ENCODE results near the gene CACNA1B.

The CACNA1B gene

DNA sequence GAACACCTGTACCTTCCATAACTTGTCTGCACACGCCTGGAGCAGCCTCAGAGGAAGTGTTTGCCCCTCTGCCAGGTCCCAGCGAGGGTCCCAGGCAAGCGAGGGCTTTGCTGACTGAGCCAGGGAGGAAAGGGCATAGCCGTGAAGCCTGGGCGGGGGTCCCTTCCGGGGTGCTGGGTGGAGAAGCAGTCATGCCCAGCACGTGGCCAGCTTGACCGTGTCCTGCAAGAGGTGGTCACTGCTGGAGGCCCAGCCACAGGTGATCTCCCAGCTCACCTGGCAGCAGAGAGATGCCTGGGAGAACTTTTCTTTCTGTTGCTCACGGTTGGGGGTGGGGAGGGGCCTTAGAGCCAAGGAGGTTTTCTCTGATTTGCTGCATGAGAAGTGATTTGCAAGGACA is 195.3 kb downstream of the CACNA1B start:
- no peak for DNase-seq
- no peaks in the 10 kb centered on the region for H3K27me3 ChIP-seq (ENCODE audit: insufficient read depth, low read depth, severe bottlenecking)
- no peak overlapping the region for H3K4me3 ChIP-seq (ENCODE audit: low read depth, low read length)
- TF ChIP-seq, protein P1, sequence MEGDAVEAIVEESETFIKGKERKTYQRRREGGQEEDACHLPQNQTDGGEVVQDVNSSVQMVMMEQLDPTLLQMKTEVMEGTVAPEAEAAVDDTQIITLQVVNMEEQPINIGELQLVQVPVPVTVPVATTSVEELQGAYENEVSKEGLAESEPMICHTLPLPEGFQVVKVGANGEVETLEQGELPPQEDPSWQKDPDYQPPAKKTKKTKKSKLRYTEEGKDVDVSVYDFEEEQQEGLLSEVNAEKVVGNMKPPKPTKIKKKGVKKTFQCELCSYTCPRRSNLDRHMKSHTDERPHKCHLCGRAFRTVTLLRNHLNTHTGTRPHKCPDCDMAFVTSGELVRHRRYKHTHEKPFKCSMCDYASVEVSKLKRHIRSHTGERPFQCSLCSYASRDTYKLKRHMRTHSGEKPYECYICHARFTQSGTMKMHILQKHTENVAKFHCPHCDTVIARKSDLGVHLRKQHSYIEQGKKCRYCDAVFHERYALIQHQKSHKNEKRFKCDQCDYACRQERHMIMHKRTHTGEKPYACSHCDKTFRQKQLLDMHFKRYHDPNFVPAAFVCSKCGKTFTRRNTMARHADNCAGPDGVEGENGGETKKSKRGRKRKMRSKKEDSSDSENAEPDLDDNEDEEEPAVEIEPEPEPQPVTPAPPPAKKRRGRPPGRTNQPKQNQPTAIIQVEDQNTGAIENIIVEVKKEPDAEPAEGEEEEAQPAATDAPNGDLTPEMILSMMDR (IDR thresholded peaks at IDR 0.05; ENCODE audit: low read depth, low read length) = no peak
- no peaks in the 10 kb centered on the region for H3K9me3 ChIP-seq (ENCODE audit: severe bottlenecking)
- no peaks in the 10 kb centered on the region for H3K36me3 ChIP-seq
- H3K27ac ChIP-seq = no peak overlapping the region

DNA sequence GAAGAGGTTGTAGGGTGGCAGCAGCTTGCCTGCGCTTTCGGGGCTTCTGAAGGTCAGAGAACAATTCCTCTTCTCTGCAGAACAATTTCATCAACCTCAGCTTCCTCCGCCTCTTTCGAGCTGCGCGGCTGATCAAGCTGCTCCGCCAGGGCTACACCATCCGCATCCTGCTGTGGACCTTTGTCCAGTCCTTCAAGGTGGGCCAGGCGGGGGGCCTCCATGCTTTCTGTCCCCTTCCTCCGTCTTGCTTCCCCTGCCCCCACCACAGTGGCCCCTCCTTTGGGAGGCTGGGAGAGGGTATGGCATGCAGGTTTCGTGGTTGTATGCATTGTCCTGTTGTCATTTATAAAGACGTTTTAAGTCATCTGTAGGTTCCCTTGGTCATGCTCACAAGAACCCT is 195.8 kb downstream of the CACNA1B start:
- TF ChIP-seq, protein P1 (IDR thresholded peaks at IDR 0.05; ENCODE audit: low read depth, low read length) = no peak
- H3K9me3 ChIP-seq (ENCODE audit: severe bottlenecking) = no peaks in the 10 kb centered on the region
- DNase-seq = no peak
- H3K36me3 ChIP-seq = peaks cover 3% of the 10 kb centered on the region; the same call in 1 of the 2 replicates
- no peak overlapping the region for H3K27ac ChIP-seq
- no peaks in the 10 kb centered on the region for H3K27me3 ChIP-seq (ENCODE audit: insufficient read depth, low read depth, severe bottlenecking)
- H3K4me3 ChIP-seq (ENCODE audit: low read depth, low read length) = no peak overlapping the region

DNA sequence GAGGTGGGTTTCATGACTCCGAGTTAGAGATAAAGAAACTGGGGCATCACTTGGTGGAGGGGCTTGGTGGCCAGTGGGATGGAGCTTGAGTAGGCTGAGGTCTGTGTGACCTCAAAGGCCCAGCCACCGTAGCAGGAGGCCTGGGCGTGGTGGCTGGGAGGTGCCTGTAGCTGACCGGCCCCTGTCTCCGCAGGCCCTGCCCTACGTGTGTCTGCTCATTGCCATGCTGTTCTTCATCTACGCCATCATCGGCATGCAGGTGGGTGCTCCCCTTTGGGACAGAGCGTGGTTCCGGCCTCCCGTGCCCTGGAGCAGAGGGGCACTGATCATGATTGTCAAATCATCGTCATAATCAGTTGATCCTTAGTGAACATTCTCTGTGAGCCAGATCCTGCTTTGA is 196.2 kb downstream of the CACNA1B start:
- TF ChIP-seq, protein P1 (IDR thresholded peaks at IDR 0.05; ENCODE audit: low read depth, low read length) = no peak

DNA sequence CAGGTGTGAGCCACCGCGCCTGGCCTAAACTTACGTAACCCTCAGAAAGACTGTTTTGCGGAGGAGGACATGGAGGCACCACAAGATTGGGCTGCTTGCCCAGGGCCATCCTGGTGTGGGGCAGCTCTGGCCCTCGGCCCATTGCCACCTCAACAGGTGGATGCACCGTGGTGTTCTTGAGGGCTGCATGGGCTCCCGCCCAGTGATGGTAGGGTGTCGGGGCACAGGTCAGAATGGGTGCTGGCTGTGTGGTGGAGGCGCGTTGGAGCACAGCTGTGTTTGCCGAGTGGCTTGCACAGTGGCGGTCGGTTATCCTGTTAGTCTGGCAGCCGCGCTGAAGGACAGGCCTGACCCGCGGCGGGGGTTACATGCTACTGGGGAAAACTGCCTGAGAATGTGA is 196.9 kb downstream of the CACNA1B start:
- H3K27ac ChIP-seq = no peak overlapping the region
- H3K9me3 ChIP-seq (ENCODE audit: severe bottlenecking) = no peaks in the 10 kb centered on the region
- TF ChIP-seq, protein P1 (IDR thresholded peaks at IDR 0.05; ENCODE audit: low read depth, low read length) = no peak
- H3K36me3 ChIP-seq = peaks cover 4% of the 10 kb centered on the region; the same call in 1 of the 2 replicates
- H3K4me3 ChIP-seq (ENCODE audit: low read depth, low read length) = no peak overlapping the region
- DNase-seq = no peak
- no peaks in the 10 kb centered on the region for H3K27me3 ChIP-seq (ENCODE audit: insufficient read depth, low read depth, severe bottlenecking)

More for the DNA sequence above, 196.2 kb downstream of the CACNA1B start:
- Histone ChIP-seq H3K27me3 (ENCODE audit: insufficient read depth, low read depth, severe bottlenecking) (no peaks in the 10 kb centered on the region), H3K27ac (no peak overlapping the region), H3K9me3 (ENCODE audit: severe bottlenecking) (no peaks in the 10 kb centered on the region), H3K36me3 (peaks cover 4% of the 10 kb centered on the region; the same call in 1 of the 2 replicates), H3K4me3 (ENCODE audit: low read depth, low read length) (no peak overlapping the region)
- DNase-seq = no peak

DNA sequence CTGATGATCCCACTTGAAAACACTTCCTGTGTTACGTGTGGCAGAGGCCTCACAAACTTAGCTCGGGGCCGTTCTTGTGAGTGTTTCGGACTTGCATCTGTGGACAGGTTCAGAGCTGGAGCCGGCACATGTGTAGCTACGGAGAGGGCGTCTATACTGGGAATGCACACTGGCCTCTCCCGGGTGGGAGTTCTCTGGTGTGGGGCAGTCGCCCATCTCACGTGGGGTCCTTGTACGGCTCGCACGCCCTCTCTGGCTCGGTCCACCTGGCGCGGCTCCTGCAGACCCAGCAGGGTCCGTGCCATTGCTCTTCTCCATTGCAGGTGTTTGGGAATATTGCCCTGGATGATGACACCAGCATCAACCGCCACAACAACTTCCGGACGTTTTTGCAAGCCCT is 197.9 kb downstream of the CACNA1B start:
- no peak for DNase-seq
- H3K27me3 ChIP-seq (ENCODE audit: insufficient read depth, low read depth, severe bottlenecking) = no peaks in the 10 kb centered on the region

More for the DNA sequence above, 197.9 kb downstream of the CACNA1B start:
- TF ChIP-seq, protein P1 (IDR thresholded peaks at IDR 0.05; ENCODE audit: low read depth, low read length) = no peak
- Histone ChIP-seq H3K36me3 (peaks cover 8% of the 10 kb centered on the region; the same call in 1 of the 2 replicates), H3K9me3 (ENCODE audit: severe bottlenecking) (no peaks in the 10 kb centered on the region), H3K27ac (no peak overlapping the region), H3K4me3 (ENCODE audit: low read depth, low read length) (no peak overlapping the region)
